HCT116 (cell line): ENCODE measurements around the gene MADD. TPM values are rescaled to one million over a fixed set of nuclear protein-coding genes. Genes with fewer than 3 reads are reported as not detected.

Experiments
- ATAC-seq: fragments of 200-7000 bp; cut with Tn5 transposase; 2 replicates; pipeline ENCODE4 v1.9.1; 2020; ENCODE audit warnings: mild to moderate bottlenecking, moderate library complexity
- BruUV-seq: library from RNA; stranded (reverse); fragments of 400-500 nt; replicated peaks from 2 replicates; lab custom pipeline; 2021; lab: Mats Ljungman, UMichigan
- CTCF ChIA-PET: fragments of 300-600 bp; sonication (Branson Sonifier 250); formaldehyde crosslinking; loops from one replicate; lab custom pipeline; 2021; ENCODE audit warnings: antibody characterized with exemption; lab: Charles Lee
- POLR2A ChIA-PET: fragments of 300-600, 350-600 bp; sonication (Branson Sonifier 250); formaldehyde crosslinking; loops from one replicate; lab custom pipeline; 2021; ENCODE audit warnings: antibody characterized with exemption; lab: Charles Lee
- RAD21 ChIA-PET, 2 experiments: fragments of 300-600 bp; sonication (Branson Sonifier 250); formaldehyde crosslinking; loops; one replicate each; lab custom pipeline; 2023; ENCODE audit warnings: low total read pairs in 2 of 2; ENCODE audit not compliant: uncharacterized antibody in 2 of 2, unreplicated experiment in 2 of 2, low non-redundant PET in 1 of 2; lab: Charles Lee
- DNase-seq: peaks from one replicate; pipeline ENCODE4 v3.0.0-alpha.2; 2010; ENCODE audit warnings: low read depth, low spot score
- H2AFZ ChIP-seq: fragments of 200-600 bp; shearing (Covaris generic), sonication (generic); 2 replicates; pipeline ENCODE4 v1.6.1; 2017; ENCODE audit warnings: low read depth, mixed run types, mixed read lengths, antibody characterized with exemption, low read length; ENCODE audit not compliant: poor library complexity, severe bottlenecking
- H3K27ac ChIP-seq: 2 replicates; pipeline ENCODE4 v1.5.1; 2012; ENCODE audit warnings: low read depth, low read length
- H3K27me3 ChIP-seq: fragments of 200-600 bp; sonication (generic); 2 replicates; pipeline ENCODE4 v1.6.1; 2016; ENCODE audit warnings: mixed run types, low read length, mixed read lengths; ENCODE audit not compliant: insufficient read depth
- H3K36me3 ChIP-seq, 2 experiments: fragments of 200-500 bp in 1 of 2; fragments of 200-600 bp in 1 of 2; sonication (Bioruptor generic) in 1 of 2; sonication (generic) in 1 of 2; 2 replicates each; pipeline versions ENCODE4 v1.5.1 to v1.6.1; 2014 to 2016; ENCODE audit warnings: low read length in 2 of 2, inconsistent platforms in 1 of 2, mixed read lengths in 1 of 2, mixed run types in 1 of 2; ENCODE audit not compliant: insufficient read depth in 2 of 2, control insufficient read depth in 1 of 2
- H3K4me1 ChIP-seq, 2 experiments: fragments of 200-600 bp in 1 of 2; sonication (generic) in 1 of 2; 2 replicates each; pipeline versions ENCODE4 v1.5.1 to v1.6.1; 2012 to 2017; ENCODE audit warnings: low read length in 2 of 2, inconsistent platforms in 1 of 2, mild to moderate bottlenecking in 1 of 2, mixed read lengths in 1 of 2, mixed run types in 1 of 2, moderate library complexity in 1 of 2; ENCODE audit not compliant: insufficient read depth in 2 of 2, control insufficient read depth in 1 of 2
- H3K4me2 ChIP-seq: fragments of 200-600 bp; sonication (generic); 2 replicates; pipeline ENCODE4 v1.6.1; 2017; ENCODE audit warnings: mixed run types, low read length, mixed read lengths
- H3K4me3 ChIP-seq, 2 experiments: fragments of 200-600 bp in 1 of 2; sonication (generic) in 1 of 2; replicated peaks in 1 of 2; 2 replicates each; pipeline ENCODE4 v1.5.1; 2011 to 2016; ENCODE audit warnings: low read length in 2 of 2, control low read depth in 1 of 2, low read depth in 1 of 2, mild to moderate bottlenecking in 1 of 2, mixed read lengths in 1 of 2, mixed run types in 1 of 2
- H3K79me2 ChIP-seq: fragments of 200-600 bp; sonication (generic); 2 replicates; pipeline ENCODE4 v1.6.1; 2017; ENCODE audit warnings: mild to moderate bottlenecking, mixed run types, low read length, moderate library complexity, mixed read lengths; ENCODE audit not compliant: insufficient read depth
- H3K9ac ChIP-seq: fragments of 200-600 bp; sonication (generic); 2 replicates; pipeline ENCODE4 v1.6.1; 2016; ENCODE audit warnings: low read length, mixed read lengths
- H3K9me2 ChIP-seq: fragments of 200-600 bp; sonication (generic), shearing (Covaris generic); 2 replicates; pipeline ENCODE4 v1.6.1; 2017; ENCODE audit warnings: mixed run types, mild to moderate bottlenecking, moderate library complexity; ENCODE audit not compliant: insufficient read depth
- H3K9me3 ChIP-seq, 2 experiments: fragments of 200-500 bp in 1 of 2; fragments of 200-600 bp in 1 of 2; sonication (Bioruptor generic) in 1 of 2; sonication (generic) in 1 of 2; 2 replicates each; pipeline ENCODE4 v1.6.1; 2014 to 2017; ENCODE audit warnings: low read length in 2 of 2, mixed read lengths in 2 of 2, inconsistent platforms in 1 of 2, low read depth in 1 of 2, mild to moderate bottlenecking in 1 of 2, mixed run types in 1 of 2, moderate library complexity in 1 of 2; ENCODE audit not compliant: control insufficient read depth in 1 of 2, insufficient read depth in 1 of 2
- H4K20me1 ChIP-seq: fragments of 200-600 bp; sonication (generic), shearing (Covaris generic); 2 replicates; pipeline ENCODE4 v1.6.1; 2017; ENCODE audit warnings: mixed run types, mild to moderate bottlenecking, moderate library complexity; ENCODE audit not compliant: insufficient read depth
- CEBPB ChIP-seq: IDR thresholded peaks from 2 replicates; pipeline ENCODE4 v1.6.1; 2012; ENCODE audit warnings: low read depth
- CTCF ChIP-seq, 3 experiments: fragments of 200-600 bp in 1 of 3; sonication (generic) in 1 of 3; IDR thresholded peaks in 2 of 3; conservative IDR thresholded peaks in 1 of 3; 2 replicates each; pipeline ENCODE4 v1.5.1; 2012 to 2017; ENCODE audit warnings: low read depth in 2 of 3, low read length in 2 of 3, antibody characterized with exemption in 1 of 3, borderline replicate concordance in 1 of 3, control low read depth in 1 of 3, mild to moderate bottlenecking in 1 of 3, mixed read lengths in 1 of 3, mixed run types in 1 of 3, moderate library complexity in 1 of 3; ENCODE audit not compliant: insufficient read depth in 1 of 3
- EGR1 ChIP-seq: IDR thresholded peaks from 2 replicates; pipeline ENCODE4 v1.6.1; 2012; ENCODE audit warnings: low read depth
- EZH2 ChIP-seq: fragments of 200-600 bp; sonication (generic); IDR thresholded peaks from 2 replicates; pipeline ENCODE4 v1.6.1; 2017; ENCODE audit warnings: antibody characterized with exemption, mixed run types
- JUND ChIP-seq: IDR thresholded peaks from 2 replicates; pipeline ENCODE4 v1.6.1; 2012
- MAX ChIP-seq: IDR thresholded peaks from 2 replicates; pipeline ENCODE4 v1.6.1; 2012
- POLR2A ChIP-seq: IDR thresholded peaks from 2 replicates; pipeline ENCODE4 v1.7.0; 2011; ENCODE audit warnings: borderline replicate concordance; ENCODE audit not compliant: insufficient read depth, insufficient read length; ENCODE audit errors: extremely low read depth
- RAD21 ChIP-seq: IDR thresholded peaks from 2 replicates; pipeline ENCODE4 v1.6.1; 2012; ENCODE audit warnings: low read depth, mild to moderate bottlenecking
- SRF ChIP-seq: IDR thresholded peaks from 2 replicates; pipeline ENCODE4 v1.6.1; 2012; ENCODE audit warnings: low read depth
- TCF7L2 ChIP-seq: IDR thresholded peaks from 2 replicates; pipeline ENCODE4 v1.7.0; 2011; ENCODE audit warnings: borderline replicate concordance, inconsistent platforms; ENCODE audit not compliant: insufficient read depth, insufficient read length; ENCODE audit errors: extremely low read depth
- YY1 ChIP-seq: IDR thresholded peaks from 2 replicates; pipeline ENCODE4 v1.6.1; 2011; ENCODE audit warnings: low read length, low read depth, moderate library complexity, mild to moderate bottlenecking; ENCODE audit not compliant: insufficient replicate concordance; ENCODE audit errors: extremely low read depth
- ZFX ChIP-seq: fragments of 450-650 bp; IDR thresholded peaks from 2 replicates; pipeline ENCODE4 v1.6.1; 2017
- ZNF274 ChIP-seq: fragments of 200-500 bp; sonication (Bioruptor generic); IDR thresholded peaks from 2 replicates; pipeline ENCODE4 v1.6.1; 2014; ENCODE audit warnings: mild to moderate bottlenecking, low read depth, low read length, inconsistent platforms
- intact Hi-C: fragments of 100-400 bp; cut with micrococcal nuclease; formaldehyde crosslinking; loops from 2 replicates; pipeline ENCODE4 v1.10.0; 2022
- total RNA-seq: library from RNA; stranded (reverse); gene quantifications from one replicate; pipeline ENCODE4 v1.2.1, GENCODE V29; 2021; ENCODE audit not compliant: unreplicated experiment
- TF ChIP-seq, protein P1 (sequence below): IDR thresholded peaks from 2 replicates; pipeline ENCODE4 v1.6.1; 2012

The MADD gene
- total RNA-seq, 1 experiment from 2014 or later = 37.1 TPM

DNA sequence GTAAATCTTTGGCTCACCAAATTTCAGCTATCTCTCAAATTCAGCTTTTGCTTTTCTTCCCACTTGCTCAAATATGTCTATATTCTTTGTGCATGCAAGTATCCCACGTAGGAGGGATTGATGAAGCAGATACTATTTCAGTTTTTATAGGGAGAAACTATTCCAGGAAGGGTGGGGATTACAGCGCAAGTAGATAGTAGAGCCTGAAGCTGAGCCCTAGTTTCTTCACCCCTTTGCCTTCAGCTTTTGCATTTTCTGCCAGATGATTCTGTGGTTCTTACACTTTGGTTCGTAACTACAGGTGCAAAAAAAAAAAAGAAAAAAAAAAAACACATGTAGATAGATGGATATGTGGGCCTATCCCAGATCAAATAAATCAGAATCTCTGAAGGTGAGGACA is 18.2 kb upstream of the MADD start:
- Histone ChIP-seq H3K27me3 (no peaks in the 10 kb centered on the region), H3K9ac (no peak overlapping the region), H3K4me1 (peaks cover 7 to 16% of the 10 kb centered on the region in 2 experiments; a peak in 2 of 4 replicates), H3K4me3 (no peak overlapping the region), H3K9me2 (no peaks in the 10 kb centered on the region), H3K4me2 (no peak overlapping the region), H2AFZ (no peak overlapping the region), H3K79me2 (peaks cover 33% of the 10 kb centered on the region), H3K36me3 (0 out of 4 replicates have a peak, but pooled peaks cover 0 to 4% of the 10 kb centered on the region in 2 experiments), H4K20me1 (no peaks in the 10 kb centered on the region), H3K9me3 (no peaks in the 10 kb centered on the region), H3K27ac (no peak overlapping the region)
- ATAC-seq (no peak), DNase-seq (no peak)
- ChIA-PET POLR2A (no interaction called here), RAD21 (no interaction called here), CTCF (no interaction called here)
- no TSS peak for BruUV-seq
- no peak for TF ChIP-seq ZFX
- no peak for TF ChIP-seq POLR2A
- TF ChIP-seq JUND = no peak
- no peak for TF ChIP-seq SRF
- TF ChIP-seq CTCF (IDR thresholded peaks at IDR 0.05 in 2 of 3, conservative IDR thresholded peaks at IDR 0.05 in 1 of 3; ENCODE audit: borderline replicate concordance in 1 of 3, insufficient read depth in 1 of 3, low read depth in 2 of 3, low read length in 2 of 3) = no peak
- no peak for TF ChIP-seq YY1
- TF ChIP-seq MAX = no peak
- no peak for TF ChIP-seq EZH2
- no peak for TF ChIP-seq ZNF274
- no peak for TF ChIP-seq EGR1
- no peak for TF ChIP-seq CEBPB
- no peak for TF ChIP-seq TCF7L2
- TF ChIP-seq, protein P1, sequence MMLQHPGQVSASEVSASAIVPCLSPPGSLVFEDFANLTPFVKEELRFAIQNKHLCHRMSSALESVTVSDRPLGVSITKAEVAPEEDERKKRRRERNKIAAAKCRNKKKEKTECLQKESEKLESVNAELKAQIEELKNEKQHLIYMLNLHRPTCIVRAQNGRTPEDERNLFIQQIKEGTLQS = no peak
- no peak for TF ChIP-seq RAD21
- intact Hi-C loops = loop anchor here (10.0 kb wide), 1 partner anchor 103 kb away; the partner anchor contains the start of gene MYBPC3
